GM12874 (cell line): ENCODE measurements around the gene TASL.

Experiments
- CTCF ChIP-seq: IDR thresholded peaks from 2 replicates; pipeline ENCODE4 v1.5.1; 2011; ENCODE audit warnings: low read depth, mild to moderate bottlenecking, control low read depth, low read length, moderate library complexity; ENCODE audit not compliant: insufficient read depth

Gene TASL

GRCh38 chrX:30613721-30614120 is 36.2 kb upstream of the TASL start:
- no peak for TF ChIP-seq CTCF

- no peak for TF ChIP-seq CTCF
These were observed 34.7 kb upstream of the TASL start for GRCh38 chrX:30612250-30612655.

- TF ChIP-seq CTCF: no peak
These were observed 32.5 kb upstream of the TASL start for GRCh38 chrX:30610026-30610425.

- TF ChIP-seq CTCF: no peak
These were observed 29.6 kb upstream of the TASL start for GRCh38 chrX:30607155-30607554.

- no peak for TF ChIP-seq CTCF
These were observed 19.8 kb upstream of the TASL start for GRCh38 chrX:30597216-30598012.

GRCh38 chrX:30593440-30594200 is 16.1 kb upstream of the TASL start:
- TF ChIP-seq CTCF: no peak

GRCh38 chrX:30592831-30593230 is 15.3 kb upstream of the TASL start:
- no peak for TF ChIP-seq CTCF
